HG02885 (cell line): ENCODE data around the gene FOXRED2.
"Not testable (repeated sequence)": the region's sequence is repeated elsewhere in the genome, so short reads cannot be mapped to it uniquely, and the experiment has no call there.

Source experiments
- ATAC-seq: cut with Tn5 transposase; IDR thresholded peaks from one replicate; pipeline ENCODE4 v1.9.1; 2021; ENCODE audit warnings: mild to moderate bottlenecking; ENCODE audit not compliant: unreplicated experiment, poor library complexity

The FOXRED2 gene

GRCh38 chr22:36520423-36520822 is 13.6 kb upstream of the FOXRED2 start:
- ATAC-seq: no peak

DNA sequence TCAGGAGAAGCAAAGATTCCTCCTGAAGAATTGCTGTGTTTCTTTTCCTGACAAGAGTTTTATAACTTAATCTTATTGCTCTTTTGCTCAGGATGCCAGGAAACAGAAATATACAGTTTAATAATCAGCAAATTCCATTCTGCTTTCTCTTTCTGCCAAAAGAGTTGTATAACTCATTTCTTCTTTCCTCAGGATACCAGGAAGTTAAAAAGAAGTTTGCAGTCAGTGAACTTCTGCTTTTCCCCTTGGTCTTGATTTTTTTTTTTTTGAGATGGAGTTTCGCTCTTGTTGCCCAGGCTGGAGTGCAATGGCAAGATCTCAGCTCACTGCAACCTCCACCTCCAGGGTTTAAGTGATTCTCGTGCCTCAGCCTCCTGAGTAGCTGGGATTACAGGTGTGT is 13.1 kb upstream of the FOXRED2 start:
- not testable (repeated sequence) for ATAC-seq

DNA sequence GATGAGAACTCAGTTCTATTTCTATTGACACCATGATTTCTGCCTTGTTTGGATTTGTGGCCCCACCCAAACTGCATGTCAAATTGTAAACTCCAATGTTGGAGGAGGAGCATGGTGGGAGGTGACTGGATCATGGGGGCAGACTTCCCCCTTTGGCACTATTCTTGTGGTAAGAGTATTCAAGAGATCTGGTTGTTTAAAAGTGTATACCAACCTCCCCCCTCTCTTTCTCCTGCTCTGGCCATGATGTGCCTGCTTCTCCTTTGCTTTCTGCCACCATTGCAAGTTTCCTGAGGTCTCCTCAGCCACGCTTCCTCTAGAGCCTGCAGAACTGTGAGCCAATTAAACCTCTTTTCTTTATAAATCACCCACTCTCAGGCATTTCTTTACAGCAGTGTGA is 7.9 kb upstream of the FOXRED2 start:
- ATAC-seq: no peak

DNA sequence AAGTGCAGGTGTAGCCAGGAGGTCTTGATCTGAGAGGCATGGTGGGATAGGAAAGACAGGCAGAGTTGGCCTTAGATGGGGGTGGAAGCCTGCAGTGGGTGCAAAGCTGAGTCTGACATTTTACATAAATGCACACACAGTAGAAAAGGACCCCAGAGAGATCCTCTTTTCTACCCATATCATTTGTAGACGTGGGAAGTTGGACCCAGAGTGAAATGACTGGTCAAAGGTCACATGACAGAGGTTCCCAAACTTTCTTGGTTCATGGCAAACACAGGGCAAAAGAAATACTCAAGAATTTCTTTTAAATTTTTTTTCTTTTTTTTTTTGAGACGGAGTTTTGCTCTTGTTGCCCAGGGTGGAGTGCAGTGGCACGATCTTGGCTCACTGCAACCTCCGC is 6.2 kb upstream of the FOXRED2 start:
- ATAC-seq: no peak

DNA sequence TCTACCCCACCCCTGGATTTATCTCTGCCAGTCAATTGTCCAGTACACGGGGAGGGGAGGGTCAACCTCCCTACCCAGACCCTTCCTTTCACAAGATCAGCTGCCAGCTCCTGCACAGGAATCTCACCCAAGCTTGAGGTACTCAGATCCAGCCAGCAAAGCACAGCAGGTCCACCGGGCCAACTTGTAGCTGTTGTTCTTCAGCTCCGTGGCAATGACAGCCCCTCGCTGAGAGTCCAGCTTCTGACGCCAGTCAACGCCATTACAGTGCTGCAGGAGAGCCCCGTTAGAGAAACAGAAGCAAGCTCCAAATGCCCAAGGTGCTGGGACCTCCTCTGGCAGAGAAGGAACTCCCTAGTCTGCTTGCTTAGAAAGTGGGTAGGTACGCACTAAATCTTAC is 5.5 kb upstream of the FOXRED2 start:
- ATAC-seq: no peak

DNA sequence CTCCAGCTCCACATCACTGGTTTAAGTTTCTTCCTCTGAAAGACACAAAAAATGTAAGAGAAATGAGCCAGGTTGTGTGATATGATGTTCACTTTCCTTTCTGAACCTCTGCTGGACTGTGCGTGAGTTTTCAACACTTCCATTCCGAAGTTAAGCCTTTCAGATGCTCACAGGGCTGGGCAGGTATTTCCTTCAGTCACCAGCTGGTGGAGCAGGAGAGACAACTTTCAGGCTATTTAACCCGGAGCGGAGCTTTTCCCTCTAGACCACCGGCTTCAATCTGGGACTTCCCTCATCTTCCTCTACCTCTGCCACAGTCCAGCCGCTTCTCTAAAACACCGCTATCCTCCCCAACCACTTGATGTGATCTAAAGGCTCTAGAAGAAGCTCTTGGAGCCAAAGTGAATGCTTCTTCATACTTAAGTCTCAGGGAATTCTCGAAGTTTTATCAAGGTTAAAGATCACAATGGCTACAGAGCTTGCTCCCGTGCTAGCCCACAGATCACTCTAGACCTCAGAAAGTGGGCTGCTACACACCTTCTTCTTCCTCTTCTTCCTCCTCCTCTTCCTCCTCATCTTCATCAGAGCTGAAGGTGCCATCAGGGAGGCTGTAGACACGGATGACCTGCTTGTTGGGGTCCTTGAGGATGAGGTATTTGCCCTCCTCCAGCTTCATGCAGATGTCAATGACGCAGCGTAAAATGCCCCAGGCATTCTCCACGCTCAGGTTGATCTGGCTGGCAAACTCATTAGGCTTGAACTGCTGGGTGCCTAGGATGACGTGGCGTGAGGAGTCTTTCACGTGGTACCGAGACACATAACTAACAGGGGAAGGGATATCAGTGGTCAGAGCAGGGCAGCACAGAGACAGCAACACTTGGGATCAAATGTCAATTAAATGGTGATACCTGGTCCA is 4.4 kb upstream of the FOXRED2 start:
- ATAC-seq: no peak

GRCh38 chr22:36510384-36510783 is 3.5 kb upstream of the FOXRED2 start:
- ATAC-seq: no peak

GRCh38 chr22:36507518-36508010 is 724 bp upstream of the FOXRED2 start:
- no peak for ATAC-seq

GRCh38 chr22:36505998-36506635 is 723 bp downstream of the FOXRED2 start:
- no peak for ATAC-seq

- no peak for ATAC-seq
These were observed 8.8 kb downstream of the FOXRED2 start for GRCh38 chr22:36497910-36498665.

GRCh38 chr22:36493690-36494110 is 13.1 kb downstream of the FOXRED2 start:
- no peak for ATAC-seq

DNA sequence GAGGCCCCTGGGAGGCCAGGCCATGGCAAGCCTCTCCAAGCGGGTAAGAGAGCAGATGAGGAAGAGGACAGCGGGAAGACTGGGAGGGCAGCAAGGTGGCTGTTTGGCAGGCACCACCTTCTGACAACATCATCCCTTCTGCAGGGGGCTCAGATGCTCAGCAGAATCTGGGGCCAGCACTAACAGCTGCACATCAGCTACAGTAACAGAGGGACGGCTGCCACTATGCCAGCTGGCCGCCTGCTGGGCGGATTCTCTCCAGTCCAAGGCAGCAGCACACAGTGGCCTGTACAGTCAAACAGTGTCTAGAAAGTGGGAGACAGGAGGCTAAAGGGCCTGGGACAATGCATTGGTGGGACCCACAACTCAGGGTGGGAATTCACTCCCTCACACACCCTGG is 14.7 kb downstream of the FOXRED2 start:
- no peak for ATAC-seq

DNA sequence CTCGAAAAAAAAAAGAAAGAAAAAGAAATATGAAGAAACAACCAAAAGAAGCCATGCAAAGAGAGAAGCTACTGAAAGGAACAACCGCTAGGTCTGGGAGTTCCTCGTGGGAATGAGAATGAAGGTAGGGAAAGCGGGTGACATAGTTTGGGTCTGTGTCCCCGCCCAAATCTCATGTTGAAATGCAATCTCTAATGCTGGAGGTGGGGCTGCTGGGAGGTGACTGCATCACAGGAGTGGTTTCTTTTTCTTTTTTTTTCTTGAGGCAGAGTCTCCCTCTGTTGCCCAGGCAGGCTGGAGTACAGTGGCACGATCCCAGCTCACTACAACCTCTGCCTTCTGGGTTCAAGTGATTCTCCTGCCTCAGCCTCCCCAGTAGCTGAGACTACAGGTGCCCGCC is 15.7 kb downstream of the FOXRED2 start:
- no peak for ATAC-seq

- no peak for ATAC-seq
These were observed 20.0 kb downstream of the FOXRED2 start for GRCh38 chr22:36486619-36487384.

GRCh38 chr22:36481393-36482168 is 25.3 kb downstream of the FOXRED2 start, which contains the start of gene TXN2:
Gene TXN2 (minus strand): TSS chr22:36481640. CDS start chr22:36480837, 803 bp downstream.
- ATAC-seq: peak; percentile 88

DNA sequence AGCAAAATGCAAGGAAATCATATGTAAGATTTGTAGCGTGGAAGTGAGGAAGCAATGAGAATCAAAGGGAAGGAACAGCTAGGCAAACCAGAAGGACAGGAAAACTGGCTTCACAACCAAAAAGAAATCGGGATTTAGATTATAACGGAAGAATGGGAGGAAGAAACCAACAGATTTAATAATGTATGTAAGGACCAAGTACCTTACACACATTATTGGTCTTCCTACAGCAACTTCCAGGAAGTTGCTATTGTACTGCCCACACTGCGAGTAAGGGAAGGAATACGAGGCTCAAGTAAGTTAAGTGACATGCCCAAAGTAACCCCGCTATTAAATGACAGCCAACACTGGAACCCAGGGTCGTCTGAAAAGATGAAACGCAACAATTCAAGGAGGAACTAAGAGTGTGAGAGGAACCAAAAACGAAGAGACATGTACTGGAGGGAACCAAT is 25.9 kb downstream of the FOXRED2 start:
- no peak for ATAC-seq

DNA sequence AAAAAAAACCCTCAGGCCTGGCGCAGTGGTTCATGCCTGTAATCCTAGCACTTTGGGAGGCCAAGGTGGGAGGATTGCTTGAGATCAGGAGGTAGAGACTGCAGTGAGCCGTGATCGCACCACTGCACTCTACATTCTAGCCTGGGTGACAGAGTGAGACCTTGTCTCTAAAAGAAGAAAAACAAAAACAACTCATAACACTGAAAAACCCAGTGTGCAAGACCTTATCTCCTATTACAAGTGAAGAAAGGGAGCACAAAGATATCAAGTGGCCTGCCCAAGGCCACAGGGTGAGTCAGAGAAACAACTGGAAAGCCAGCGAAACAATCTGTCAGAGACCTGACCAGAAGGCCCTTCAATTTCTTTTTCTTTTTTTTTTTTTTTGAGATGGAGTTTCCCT is 27.9 kb downstream of the FOXRED2 start:
- ATAC-seq: no peak

DNA sequence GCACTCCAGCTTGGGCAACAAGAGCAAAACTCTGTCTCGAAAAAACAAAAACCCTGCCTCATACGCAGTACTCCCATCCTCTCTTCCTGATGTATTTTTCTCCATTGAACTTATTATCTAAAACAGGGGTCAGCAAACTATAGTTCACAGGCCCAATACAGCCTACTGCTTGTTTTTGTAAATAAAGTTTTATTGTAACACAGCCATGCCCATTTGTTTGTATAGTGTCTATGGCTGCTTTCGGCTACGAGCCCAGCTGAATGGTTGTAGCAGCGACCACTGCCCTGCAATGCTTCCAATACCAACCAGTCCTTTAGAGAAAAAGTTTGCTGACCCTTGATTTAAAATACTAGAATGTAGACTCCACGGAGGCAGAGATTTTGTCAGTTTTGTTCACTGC is 31.5 kb downstream of the FOXRED2 start:
- ATAC-seq: no peak

- ATAC-seq: no peak
These were observed 34.2 kb downstream of the FOXRED2 start for GRCh38 chr22:36472689-36473088.
